Liver (tissue), 9 donors: ENCODE data around the gene PPP1R9A. TPM values are rescaled to one million over a fixed set of nuclear protein-coding genes. Genes with fewer than 3 reads are reported as not detected.
A peak's percentile ranks its signal among the peaks of the same experiment; 100 is the strongest.

Experiments used
- DNase-seq: peaks from one replicate; pipeline ENCODE4 v3.0.0-alpha.2; 2017; ENCODE audit warnings: low spot score
- H3K27ac ChIP-seq, 2 donors: one replicate each; pipeline ENCODE4 v1.7.0; 2013; ENCODE audit warnings: inconsistent platforms in 2 of 2, low read length in 2 of 2, control low read depth in 1 of 2, low read depth in 1 of 2, mild to moderate bottlenecking in 1 of 2
- H3K27me3 ChIP-seq, 4 donors: one replicate each; pipeline versions ENCODE4 v1.6.1 to v1.7.0; 2013; ENCODE audit warnings: low read length in 3 of 4, inconsistent platforms in 1 of 4, mild to moderate bottlenecking in 1 of 4, moderate library complexity in 1 of 4; ENCODE audit not compliant: control insufficient read depth in 4 of 4, insufficient read depth in 4 of 4
- H3K36me3 ChIP-seq, 4 donors: one replicate each; pipeline versions ENCODE4 v1.6.1 to v1.7.0; 2013; ENCODE audit warnings: low read length in 3 of 4, mild to moderate bottlenecking in 3 of 4, low read depth in 1 of 4, moderate library complexity in 1 of 4; ENCODE audit not compliant: control insufficient read depth in 4 of 4, insufficient read depth in 3 of 4
- H3K4me1 ChIP-seq, 4 donors: one replicate each; pipeline versions ENCODE4 v1.6.1 to v1.7.0; 2013; ENCODE audit warnings: low read length in 3 of 4, mild to moderate bottlenecking in 3 of 4, moderate library complexity in 1 of 4; ENCODE audit not compliant: control insufficient read depth in 4 of 4, insufficient read depth in 4 of 4
- H3K4me3 ChIP-seq, 3 donors: one replicate each; pipeline versions ENCODE4 v1.6.1 to v1.7.0; 2013; ENCODE audit warnings: low read length in 3 of 3, control low read depth in 1 of 3, low read depth in 1 of 3, mild to moderate bottlenecking in 1 of 3
- H3K9ac ChIP-seq, 2 donors: one replicate each; pipeline ENCODE4 v1.7.0; 2013; ENCODE audit warnings: low read length in 2 of 2, mild to moderate bottlenecking in 2 of 2, moderate library complexity in 2 of 2, control low read depth in 1 of 2, low read depth in 1 of 2
- H3K9me3 ChIP-seq, 4 donors: one replicate each; pipeline versions ENCODE4 v1.6.1 to v1.7.0; 2013; ENCODE audit warnings: low read length in 3 of 4; ENCODE audit not compliant: control insufficient read depth in 4 of 4
- ATF3 ChIP-seq: IDR thresholded peaks from 2 replicates; pipeline ENCODE4 v1.6.1; 2016; ENCODE audit warnings: antibody characterized with exemption
- CTCF ChIP-seq: fragments of 150-350 bp; IDR thresholded peaks from 2 replicates; pipeline ENCODE4 v1.5.1; 2017; ENCODE audit warnings: improper control_type of control experiment, low read depth, low read length; ENCODE audit not compliant: missing input control
- EGR1 ChIP-seq, 2 donors: IDR thresholded peaks; 2 replicates each; pipeline ENCODE4 v1.6.1; 2016 to 2018; ENCODE audit warnings: antibody characterized with exemption in 2 of 2, low read depth in 2 of 2
- FOXA1 ChIP-seq: IDR thresholded peaks from 2 replicates; pipeline ENCODE4 v1.6.1; 2016; ENCODE audit warnings: antibody characterized with exemption
- FOXA2 ChIP-seq: IDR thresholded peaks from 2 replicates; pipeline ENCODE4 v1.6.1; 2016; ENCODE audit warnings: antibody characterized with exemption
- GABPA ChIP-seq, 2 donors: IDR thresholded peaks in 1 of 2; conservative IDR thresholded peaks in 1 of 2; 2 replicates each; pipeline ENCODE4 v1.6.1; 2016; ENCODE audit warnings: antibody characterized with exemption in 2 of 2, mild to moderate bottlenecking in 1 of 2, moderate library complexity in 1 of 2
- HNF4A ChIP-seq, 2 donors: conservative IDR thresholded peaks; 2 replicates each; pipeline ENCODE4 v1.6.1; 2016; ENCODE audit warnings: antibody characterized with exemption in 2 of 2, mild to moderate bottlenecking in 2 of 2
- HNF4G ChIP-seq: IDR thresholded peaks from 2 replicates; pipeline ENCODE4 v1.6.1; 2016; ENCODE audit warnings: antibody characterized with exemption
- JUND ChIP-seq, 2 donors: IDR thresholded peaks; 2 replicates each; pipeline ENCODE4 v1.6.1; 2016; ENCODE audit warnings: antibody characterized with exemption in 2 of 2
- MAX ChIP-seq: IDR thresholded peaks from 2 replicates; pipeline ENCODE4 v1.6.1; 2016; ENCODE audit warnings: antibody characterized with exemption
- NR2F2 ChIP-seq: IDR thresholded peaks from 2 replicates; pipeline ENCODE4 v1.6.1; 2016; ENCODE audit warnings: antibody characterized with exemption
- RAD21 ChIP-seq, 2 donors: IDR thresholded peaks; 2 replicates each; pipeline ENCODE4 v1.6.1; 2016; ENCODE audit warnings: antibody characterized with exemption in 2 of 2, mild to moderate bottlenecking in 2 of 2
- REST ChIP-seq: IDR thresholded peaks from 2 replicates; pipeline ENCODE4 v1.6.1; 2016; ENCODE audit warnings: antibody characterized with exemption, mild to moderate bottlenecking
- SP1 ChIP-seq: IDR thresholded peaks from 2 replicates; pipeline ENCODE4 v1.6.1; 2018; ENCODE audit warnings: antibody characterized with exemption, mild to moderate bottlenecking
- TAF1 ChIP-seq: conservative IDR thresholded peaks from 2 replicates; pipeline ENCODE4 v1.6.1; 2016; ENCODE audit warnings: antibody characterized with exemption, mild to moderate bottlenecking
- YY1 ChIP-seq: IDR thresholded peaks from 2 replicates; pipeline ENCODE4 v1.6.1; 2016; ENCODE audit warnings: antibody characterized with exemption, mild to moderate bottlenecking
- ZBTB33 ChIP-seq: IDR thresholded peaks from 2 replicates; pipeline ENCODE4 v1.6.1; 2016; ENCODE audit warnings: antibody characterized with exemption
- WGBS: extraction: QIAGEN DNeasy Blood & Tissue Kit; methylation state at CpG from one replicate; pipeline ENCODE4 v1.1.7; 2013; 5-methylcytosine and 5-hydroxymethylcytosine counted together
- polyA plus RNA-seq, 2 donors: library from polyadenylated mRNA; stranded (reverse) in 1 of 2; unstranded in 1 of 2; fragments of 200-250 nt in 1 of 2; fragments of >200 nt in 1 of 2; fragmentation: Nextera tagmentation in 1 of 2; extraction: Ambion mirVana in 1 of 2; gene quantifications; one replicate each; pipeline versions ENCODE4 v1.2.1 to v1.2.3, GENCODE V29; 2013 to 2015
- total RNA-seq, 2 donors: library from RNA; depleted of rRNA; stranded (reverse); fragments of >200 nt; gene quantifications; one replicate each; pipeline ENCODE4 v1.2.3, GENCODE V29; 2014
- donor health status: healthy.
- donor health status: healthy.
- donor health status: healthy.
- donor health status: healthy.
- donor health status: healthy.

The PPP1R9A gene
- total and polyA plus RNA-seq, 4 donors, result 0.17 to 5.4 (median 2.7) TPM

DNA sequence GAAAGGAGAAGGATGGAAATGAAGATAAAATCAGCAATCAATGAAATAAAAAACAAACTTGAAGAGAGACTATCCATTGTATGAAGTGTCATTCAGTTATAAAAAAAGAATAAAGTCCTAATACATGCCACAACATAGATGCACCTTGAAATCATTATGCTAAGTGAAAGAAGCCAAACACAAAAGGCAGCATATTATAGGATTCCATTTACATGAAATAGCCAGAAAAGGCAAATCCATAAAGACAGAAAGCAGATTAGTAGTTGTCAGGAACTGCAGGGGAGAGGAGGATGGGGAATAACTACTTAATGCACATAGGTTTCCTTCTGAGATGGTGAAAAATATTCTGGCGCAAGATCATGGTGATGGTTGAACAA lies 423.6 kb downstream of the PPP1R9A start:
- WGBS, result 97% methylated on average over 1 of the region's 1 CpG
- no peak for DNase-seq
- peak overlapping the region in 1 of 2 donors; percentile 62 for H3K9ac ChIP-seq
- H3K9me3 ChIP-seq, result no peaks in the 10 kb centered on the region
- peak overlapping the region; percentile 51 to 64 (median 59) for H3K4me3 ChIP-seq
- no peaks in the 10 kb centered on the region for H3K27me3 ChIP-seq
- H3K36me3 ChIP-seq, result no peaks in the 10 kb centered on the region
- H3K4me1 ChIP-seq, result peaks cover 4 to 37% (median 22%) of the 10 kb centered on the region in 4 donors
- TF ChIP-seq FOXA2 (no peak), EGR1 (IDR thresholded peaks at IDR 0.05; ENCODE audit: low read depth in 2 of 2) (no peak), SP1 (no peak), FOXA1 (no peak), ZBTB33 (no peak), CTCF (no peak), JUND (IDR thresholded peaks at IDR 0.05) (no peak)
- peak overlapping the region; percentile 42 to 69 for H3K27ac ChIP-seq

- TF ChIP-seq SP1 (no peak), TAF1 (no peak), EGR1 (IDR thresholded peaks at IDR 0.05; ENCODE audit: low read depth in 2 of 2) (no peak), ZBTB33 (no peak), CTCF (no peak), FOXA2 (no peak), FOXA1 (no peak), RAD21 (IDR thresholded peaks at IDR 0.05) (no peak), REST (no peak), HNF4G (no peak), NR2F2 (no peak), HNF4A (conservative IDR thresholded peaks at IDR 0.05) (no peak), GABPA (IDR thresholded peaks at IDR 0.05 in 1 of 2, conservative IDR thresholded peaks at IDR 0.05 in 1 of 2) (no peak), ATF3 (no peak), MAX (no peak), YY1 (no peak), JUND (IDR thresholded peaks at IDR 0.05) (no peak)
- Histone ChIP-seq H3K27me3 (no peaks in the 10 kb centered on the region), H3K9me3 (no peaks in the 10 kb centered on the region), H3K4me3 (no peak overlapping the region), H3K9ac (no peak overlapping the region), H3K27ac (peak overlapping the region in 1 of 2 donors; percentile 47), H3K36me3 (no peaks in the 10 kb centered on the region), H3K4me1 (peaks cover 5 to 31% (median 18%) of the 10 kb centered on the region in 4 donors)
- DNase-seq, result no peak
Measured at GRCh38 chr7:95334447-95334846, 427.1 kb downstream of the PPP1R9A start.
